ENCODE measurements around the gene B9D1. TPM values are rescaled to one million over a fixed set of nuclear protein-coding genes. Genes with fewer than 3 reads are reported as not detected.

The B9D1 gene
- total RNA-seq, 1 donor from 2014 or later = 12.6 TPM

GRCh38 chr17:19336938-19337711, 25.4 kb downstream of the B9D1 start:
- DNase-seq = peak; percentile 20

- DNase-seq = no peak
Observed at GRCh38 chr17:19335951-19336631, 26.4 kb downstream of the B9D1 start.

- no peak for DNase-seq
Observed at GRCh38 chr17:19334331-19334730, 28.2 kb downstream of the B9D1 start.

- DNase-seq = no peak
Observed at GRCh38 chr17:19333736-19334290, 28.7 kb downstream of the B9D1 start.

- no peak for DNase-seq
Observed at GRCh38 chr17:19333132-19333440, 29.4 kb downstream of the B9D1 start.

GRCh38 chr17:19332371-19333131, 30.0 kb downstream of the B9D1 start:
- no peak for DNase-seq

- DNase-seq = no peak
Observed at GRCh38 chr17:19331543-19332245, 30.8 kb downstream of the B9D1 start.

GRCh38 chr17:19331134-19331533, 31.4 kb downstream of the B9D1 start:
- no peak for DNase-seq

- no peak for DNase-seq
Observed at GRCh38 chr17:19330271-19330670, 32.3 kb downstream of the B9D1 start.

GRCh38 chr17:19329839-19330238, 32.7 kb downstream of the B9D1 start:
- no peak for DNase-seq

- DNase-seq = no peak
Observed at GRCh38 chr17:19329136-19329535, 33.4 kb downstream of the B9D1 start.

GRCh38 chr17:19328441-19329061, 34.0 kb downstream of the B9D1 start:
- no peak for DNase-seq

GRCh38 chr17:19327031-19327783, 35.3 kb downstream of the B9D1 start:
- no peak for DNase-seq

GRCh38 chr17:19325542-19325941, 37.0 kb downstream of the B9D1 start:
- DNase-seq = no peak

GRCh38 chr17:19322861-19323260, 39.7 kb downstream of the B9D1 start:
- no peak for DNase-seq

- no peak for DNase-seq
Observed at GRCh38 chr17:19322129-19322505, 40.4 kb downstream of the B9D1 start.

GRCh38 chr17:19321481-19322128, 40.9 kb downstream of the B9D1 start:
- no peak for DNase-seq

GRCh38 chr17:19320876-19321275, 41.6 kb downstream of the B9D1 start:
- DNase-seq = no peak

- no peak for DNase-seq
Observed at GRCh38 chr17:19319771-19320505, 42.6 kb downstream of the B9D1 start.

GRCh38 chr17:19318611-19319010, 43.9 kb downstream of the B9D1 start:
- no peak for DNase-seq
